Uterus (tissue), 4 donors: Measurements from ENCODE around the gene MAGI2. TPM values are rescaled to one million over a fixed set of nuclear protein-coding genes. Genes with fewer than 3 reads are reported as not detected.

Experiments
- DNase-seq, 2 donors: peaks; one replicate each; pipeline ENCODE4 v3.0.0-alpha.2; 2019 to 2020
- H3K27ac ChIP-seq, 2 donors: fragments of 200-600 bp; sonication (generic); 1 replicate in 1 of 2; 2 replicates in 1 of 2; pipeline ENCODE4 v1.5.1; 2016 to 2018
- H3K27me3 ChIP-seq, 2 donors: fragments of 200-600 bp; sonication (generic); one replicate each; pipeline ENCODE4 v1.5.1; 2018 to 2019; ENCODE audit warnings: control low read depth in 1 of 2
- H3K36me3 ChIP-seq, 2 donors: fragments of 200-600 bp; sonication (generic); one replicate each; pipeline ENCODE4 v1.5.1; 2019; ENCODE audit warnings: control low read depth in 1 of 2
- H3K4me1 ChIP-seq, 2 donors: fragments of 200-600 bp; sonication (generic); one replicate each; pipeline ENCODE4 v1.5.1; 2018 to 2019; ENCODE audit warnings: control low read depth in 1 of 2
- H3K4me3 ChIP-seq, 2 donors: fragments of 200-600 bp; sonication (generic); 1 replicate in 1 of 2; 2 replicates in 1 of 2; pipeline ENCODE4 v1.5.1; 2018 to 2019; ENCODE audit warnings: mild to moderate bottlenecking in 1 of 2
- H3K9me3 ChIP-seq, 2 donors: fragments of 200-600 bp; sonication (generic); one replicate each; pipeline ENCODE4 v1.5.1; 2019; ENCODE audit warnings: control low read depth in 1 of 2
- POLR2A ChIP-seq, 2 donors: fragments of 450-650 bp; IDR thresholded peaks; one replicate each; pipeline ENCODE4 v1.6.1; 2016; ENCODE audit warnings: antibody characterized with exemption in 2 of 2, mild to moderate bottlenecking in 1 of 2, moderate library complexity in 1 of 2
- intact Hi-C: fragments of 100-400 bp; cut with DNase I; formaldehyde crosslinking; loops from one replicate; pipeline ENCODE4 v1.15.1; 2023; ENCODE audit warnings: low total_unique reads
- total RNA-seq, 4 donors: library from RNA; depleted of rRNA in 3 of 4; stranded (reverse); fragments of >200 nt in 3 of 4; gene quantifications; one replicate each; pipeline versions ENCODE4 v1.1.0 to v1.2.4, GENCODE V29; 2014 to 2023
- TF ChIP-seq, protein P1 (sequence below), 4 experiments: fragments of 200-600 bp in 2 of 4; fragments of 450-650 bp in 2 of 4; sonication (generic) in 2 of 4; IDR thresholded peaks; one replicate each; pipeline ENCODE4 v1.5.1; 2016 to 2019; ENCODE audit warnings: antibody characterized with exemption in 4 of 4, mild to moderate bottlenecking in 2 of 4, moderate library complexity in 1 of 4
- donor health status: DM: yes; HTN: yes; CAD: no.

MAGI2 gene
- total RNA-seq, 4 donors from 2014 or later = 5.3 to 23.2 (median 13.8) TPM

DNA sequence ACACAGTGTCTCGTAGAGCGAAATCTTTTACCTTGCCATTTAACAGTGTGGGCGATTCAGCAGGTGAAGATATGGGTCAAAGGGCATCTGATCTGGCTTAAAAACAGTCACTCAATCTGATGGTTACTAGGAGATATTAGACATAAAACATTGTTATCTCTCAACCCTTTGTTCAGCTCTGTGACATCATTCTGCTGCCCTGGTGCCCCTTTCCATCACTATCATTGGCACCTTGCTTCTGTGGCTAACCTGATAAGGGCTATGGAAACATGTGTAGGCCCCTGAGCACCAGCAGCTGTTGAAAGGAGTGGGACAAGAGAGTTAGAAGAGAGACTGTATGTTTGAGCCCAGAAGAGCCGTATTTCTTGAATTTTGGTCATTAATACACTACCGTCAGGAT, 1004.6 kb downstream of the MAGI2 start:
- Histone ChIP-seq H3K4me3 (no peak overlapping the region), H3K9me3 (no peaks in the 10 kb centered on the region), H3K36me3 (no peaks in the 10 kb centered on the region), H3K27me3 (no peaks in the 10 kb centered on the region), H3K4me1 (no peaks in the 10 kb centered on the region), H3K27ac (no peak overlapping the region)
- DNase-seq = no peak
- intact Hi-C loops = no loop called here
- TF ChIP-seq POLR2A (IDR thresholded peaks at IDR 0.05) = no peak
- TF ChIP-seq, protein P1, sequence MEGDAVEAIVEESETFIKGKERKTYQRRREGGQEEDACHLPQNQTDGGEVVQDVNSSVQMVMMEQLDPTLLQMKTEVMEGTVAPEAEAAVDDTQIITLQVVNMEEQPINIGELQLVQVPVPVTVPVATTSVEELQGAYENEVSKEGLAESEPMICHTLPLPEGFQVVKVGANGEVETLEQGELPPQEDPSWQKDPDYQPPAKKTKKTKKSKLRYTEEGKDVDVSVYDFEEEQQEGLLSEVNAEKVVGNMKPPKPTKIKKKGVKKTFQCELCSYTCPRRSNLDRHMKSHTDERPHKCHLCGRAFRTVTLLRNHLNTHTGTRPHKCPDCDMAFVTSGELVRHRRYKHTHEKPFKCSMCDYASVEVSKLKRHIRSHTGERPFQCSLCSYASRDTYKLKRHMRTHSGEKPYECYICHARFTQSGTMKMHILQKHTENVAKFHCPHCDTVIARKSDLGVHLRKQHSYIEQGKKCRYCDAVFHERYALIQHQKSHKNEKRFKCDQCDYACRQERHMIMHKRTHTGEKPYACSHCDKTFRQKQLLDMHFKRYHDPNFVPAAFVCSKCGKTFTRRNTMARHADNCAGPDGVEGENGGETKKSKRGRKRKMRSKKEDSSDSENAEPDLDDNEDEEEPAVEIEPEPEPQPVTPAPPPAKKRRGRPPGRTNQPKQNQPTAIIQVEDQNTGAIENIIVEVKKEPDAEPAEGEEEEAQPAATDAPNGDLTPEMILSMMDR (IDR thresholded peaks at IDR 0.05) = no peak

DNA sequence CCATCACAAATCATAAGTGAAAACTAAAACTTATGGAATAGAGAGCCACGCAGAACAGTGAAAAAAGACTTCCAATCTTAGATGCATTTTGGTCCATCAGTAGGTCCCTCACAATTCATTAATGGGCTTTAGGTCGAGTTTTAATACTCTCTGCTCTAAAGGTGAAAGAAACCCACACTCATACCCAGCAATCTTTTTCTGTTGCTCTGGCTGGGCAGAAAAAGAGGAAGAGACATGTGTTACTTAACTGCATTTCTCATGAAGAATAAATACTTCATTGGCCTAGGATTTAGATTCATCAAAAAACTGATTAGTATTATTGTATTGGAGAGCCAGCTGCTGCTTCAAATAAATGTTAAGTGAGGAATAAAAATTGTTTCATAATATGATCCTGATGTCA, 1009.2 kb downstream of the MAGI2 start:
- intact Hi-C loops = no loop called here
- no peak for TF ChIP-seq POLR2A (IDR thresholded peaks at IDR 0.05)
- TF ChIP-seq, protein P1 (IDR thresholded peaks at IDR 0.05) = no peak

DNA sequence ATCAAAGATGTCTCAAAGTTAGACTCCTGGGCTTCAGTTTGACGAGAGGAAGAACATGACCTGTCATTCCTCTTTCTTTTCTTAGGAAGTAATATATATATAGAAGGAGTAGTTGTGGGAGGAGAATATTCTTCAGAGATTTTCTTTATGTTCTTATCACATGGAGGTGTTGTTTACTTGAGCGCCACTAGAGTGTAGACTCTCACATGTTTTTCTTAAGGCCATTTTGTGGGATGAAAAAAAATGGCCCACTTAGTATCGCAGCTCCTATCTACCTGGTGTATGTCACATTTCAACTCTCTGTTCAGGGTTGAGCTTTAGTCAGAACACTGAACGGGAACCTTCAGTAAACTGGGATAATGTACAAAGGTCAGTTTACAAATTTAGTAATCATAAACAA, 1009.7 kb downstream of the MAGI2 start:
- H3K27me3 ChIP-seq = no peaks in the 10 kb centered on the region
- intact Hi-C loops = no loop called here
- DNase-seq = no peak
- no peaks in the 10 kb centered on the region for H3K4me1 ChIP-seq
- TF ChIP-seq, protein P1 (IDR thresholded peaks at IDR 0.05) = no peak
- TF ChIP-seq POLR2A (IDR thresholded peaks at IDR 0.05) = no peak
- H3K9me3 ChIP-seq = no peaks in the 10 kb centered on the region
- H3K27ac ChIP-seq = no peak overlapping the region
- H3K4me3 ChIP-seq = no peak overlapping the region
- no peaks in the 10 kb centered on the region for H3K36me3 ChIP-seq

More for the DNA sequence above, 1009.2 kb downstream of the MAGI2 start:
- Histone ChIP-seq H3K9me3 (no peaks in the 10 kb centered on the region), H3K4me1 (no peaks in the 10 kb centered on the region), H3K27ac (no peak overlapping the region), H3K36me3 (no peaks in the 10 kb centered on the region), H3K27me3 (no peaks in the 10 kb centered on the region), H3K4me3 (no peak overlapping the region)
- no peak for DNase-seq

DNA sequence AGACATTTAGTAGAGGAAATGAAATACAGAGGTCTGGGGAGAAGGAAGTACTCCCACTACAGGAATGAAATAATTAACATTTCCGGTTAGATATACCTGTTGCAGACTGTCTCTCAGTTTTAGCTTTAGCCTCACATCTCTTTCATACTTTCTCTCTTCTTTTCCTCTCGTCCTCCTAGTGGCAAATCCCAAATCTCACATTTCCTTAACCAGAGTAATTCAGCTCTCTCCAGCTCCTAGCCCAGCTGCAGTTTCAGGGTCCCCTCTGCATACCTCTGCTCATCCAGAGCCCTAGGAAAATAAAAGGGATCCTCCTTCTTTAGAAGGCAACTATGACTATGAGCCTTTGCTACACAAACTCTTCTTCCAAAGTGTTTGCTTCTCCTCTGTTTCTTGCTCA, 1011.7 kb downstream of the MAGI2 start:
- H3K4me3 ChIP-seq = no peak overlapping the region
- no peaks in the 10 kb centered on the region for H3K4me1 ChIP-seq
- no peak for DNase-seq
- intact Hi-C loops = no loop called here
- no peaks in the 10 kb centered on the region for H3K36me3 ChIP-seq
- H3K27ac ChIP-seq = no peak overlapping the region
- TF ChIP-seq, protein P1 (IDR thresholded peaks at IDR 0.05) = no peak
- no peak for TF ChIP-seq POLR2A (IDR thresholded peaks at IDR 0.05)
- H3K27me3 ChIP-seq = no peaks in the 10 kb centered on the region
- no peaks in the 10 kb centered on the region for H3K9me3 ChIP-seq

DNA sequence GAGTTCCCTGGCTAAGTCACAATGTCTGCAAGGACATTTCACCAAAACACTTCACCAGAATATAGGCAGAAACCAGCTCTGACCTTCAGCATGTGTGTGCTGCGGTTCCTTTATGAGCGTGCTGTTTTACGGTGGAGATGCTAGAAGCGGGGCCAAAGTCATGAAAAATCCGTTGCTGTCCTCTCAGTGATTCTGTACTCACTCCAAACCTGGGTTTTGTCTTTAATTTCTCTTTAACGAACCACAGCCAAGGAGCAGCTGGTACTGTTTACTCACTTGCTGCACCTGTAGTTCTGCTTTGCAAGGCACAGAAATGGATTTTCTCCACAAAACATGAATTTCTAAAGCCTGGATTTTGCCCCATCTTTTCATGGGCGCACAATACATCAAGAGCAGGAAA, 1015.0 kb downstream of the MAGI2 start:
- intact Hi-C loops = no loop called here
- Histone ChIP-seq H3K27ac (no peak overlapping the region), H3K9me3 (no peaks in the 10 kb centered on the region), H3K27me3 (no peaks in the 10 kb centered on the region), H3K4me1 (no peaks in the 10 kb centered on the region), H3K36me3 (no peaks in the 10 kb centered on the region), H3K4me3 (no peak overlapping the region)
- TF ChIP-seq, protein P1 (IDR thresholded peaks at IDR 0.05) = no peak
- no peak for TF ChIP-seq POLR2A (IDR thresholded peaks at IDR 0.05)
- no peak for DNase-seq
